A549 treated with AZD2906 at 1 μM for 4 hours (cell line): ENCODE results near the gene KIFAP3. TPM values are rescaled to one million over a fixed set of nuclear protein-coding genes. Genes with fewer than 3 reads are reported as not detected.

Experiments
- total RNA-seq: library from RNA; stranded (reverse); fragments of 200-300 nt; extraction: Qiagen RNA extraction; gene quantifications from 5 replicates; pipeline ENCODE4 v1.2.3, GENCODE V29; 2022

Gene KIFAP3
- 11.1 to 14.2 TPM (median 12.1 TPM) in 5 replicates for total RNA-seq

DNA sequence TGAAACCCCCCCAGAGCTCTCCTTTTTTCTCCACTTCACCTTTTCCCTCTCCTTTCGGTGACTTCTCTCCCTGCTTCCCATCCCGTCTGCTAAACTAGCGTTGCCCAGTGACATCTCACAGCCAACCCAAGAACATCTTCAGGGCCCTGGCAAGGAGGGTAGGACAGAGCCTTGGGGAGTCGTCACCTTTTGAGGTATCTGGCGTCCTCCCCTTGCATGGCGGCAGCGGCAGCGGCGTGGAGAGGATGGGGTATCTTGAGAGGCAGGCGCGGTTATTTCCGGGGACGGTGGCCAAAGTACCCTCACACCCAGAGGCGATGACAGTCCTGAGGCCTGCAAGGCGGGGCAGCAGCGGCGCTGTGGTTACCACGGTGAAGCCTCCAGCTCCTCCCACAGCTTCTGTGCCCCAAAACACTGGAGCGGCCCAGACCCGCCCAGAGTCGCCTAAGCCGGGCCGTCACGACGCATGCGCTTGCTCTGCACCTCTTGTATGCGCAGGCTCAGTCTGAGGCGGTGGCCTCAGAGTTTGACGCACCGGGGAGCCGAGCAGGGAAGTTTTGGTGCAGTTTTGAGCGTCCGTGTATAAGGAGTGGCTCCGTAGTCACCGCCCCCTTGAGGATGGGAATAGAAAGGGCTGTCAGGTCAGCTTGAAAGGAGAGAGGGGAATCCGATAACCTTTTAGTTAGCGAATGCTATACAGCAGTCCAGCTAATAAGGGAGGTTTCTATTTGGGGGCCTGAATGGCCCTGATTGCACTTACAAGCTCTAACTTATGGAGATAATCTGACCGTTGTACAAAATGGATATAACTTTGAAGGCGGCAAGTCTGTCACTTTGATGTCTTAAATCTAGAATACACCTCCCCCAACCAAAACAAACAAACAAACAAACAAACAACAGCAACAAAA, at the start of gene KIFAP3:
KIFAP3 (minus strand) TSS at position 446 of the 908 bp plus-strand sequence; CDS start at position 218, 228 bp downstream.

DNA sequence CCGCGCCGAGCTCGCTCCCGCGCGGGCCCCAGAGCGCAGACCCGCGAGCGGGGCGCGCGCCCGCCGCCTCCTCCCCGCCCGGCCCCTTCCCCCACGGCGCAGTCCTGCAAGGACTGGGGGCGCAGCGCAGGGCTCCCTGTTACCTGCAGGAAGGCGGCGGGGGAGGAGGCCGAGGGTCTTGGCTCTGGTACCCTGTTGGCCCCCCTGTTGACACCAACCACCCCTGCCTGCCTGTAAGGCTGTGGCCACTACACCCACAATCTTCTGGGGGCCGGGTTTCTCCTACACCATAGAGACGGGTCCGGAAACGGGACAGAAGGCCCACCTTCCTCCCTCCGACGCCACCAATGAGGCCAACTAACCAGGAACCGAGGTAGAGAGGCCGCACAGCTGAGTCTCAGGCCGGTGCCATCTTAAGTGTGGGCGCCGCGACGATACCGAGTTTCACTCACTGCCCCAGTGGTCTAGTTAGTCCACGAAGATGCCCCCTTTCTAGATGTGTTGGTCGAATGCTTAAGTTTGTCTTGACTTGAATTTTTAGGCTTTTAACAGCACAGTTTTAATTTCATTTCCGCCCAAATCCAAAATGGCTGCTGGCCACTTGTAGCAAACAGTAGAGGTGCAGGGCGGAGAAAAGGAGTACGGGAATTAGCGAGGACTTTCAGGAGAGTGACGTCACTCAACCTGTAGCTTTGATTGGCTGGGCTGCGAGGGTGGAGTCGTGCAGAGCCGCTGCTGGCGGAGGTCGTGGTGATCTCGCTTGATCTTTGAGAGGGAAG, 180.7 kb downstream of the KIFAP3 start, which contains the start of gene SCYL3:
SCYL3 (minus strand) TSS at position 252 of the 779 bp plus-strand sequence. CDS start 5,056 bp downstream, outside the sequence.

Other genes with a start within 250 kb of the KIFAP3 start
- gene SCYL3, start 180.8 kb downstream of the KIFAP3 start, total RNA-seq, result 2.3 to 3.3 TPM (median 2.8 TPM) in 5 replicates
- not detected in 5 replicates for gene NTMT2, start 71.3 kb upstream of the KIFAP3 start, total RNA-seq